GM19328 (cell line): ENCODE measurements around the gene TRIM15.
"Not testable (repeated sequence)": the region's sequence is repeated elsewhere in the genome, so short reads cannot be mapped to it uniquely, and the experiment has no call there.

ENCODE experiments used
- ATAC-seq: cut with Tn5 transposase; IDR thresholded peaks from one replicate; pipeline ENCODE4 v1.9.1; 2021; ENCODE audit warnings: mild to moderate bottlenecking, moderate library complexity; ENCODE audit not compliant: unreplicated experiment

The TRIM15 gene

GRCh38 chr6:30163090-30163917 is at the start of gene TRIM15:
Gene TRIM15, plus strand, starts transcription at chr6:30163546. Its CDS starts 139 bp downstream, at chr6:30163685.
- ATAC-seq = no peak

- no peak for ATAC-seq
Observed at GRCh38 chr6:30113841-30114240, 49.5 kb upstream of the TRIM15 start.

GRCh38 chr6:30116724-30117123 is 46.6 kb upstream of the TRIM15 start:
- no peak for ATAC-seq

- ATAC-seq = not testable (repeated sequence)
Observed at GRCh38 chr6:30118691-30119090, 44.7 kb upstream of the TRIM15 start.

GRCh38 chr6:30121446-30122366 is 41.6 kb upstream of the TRIM15 start:
- ATAC-seq = no peak

- no peak for ATAC-seq
Observed at GRCh38 chr6:30122515-30122914, 40.8 kb upstream of the TRIM15 start.

- no peak for ATAC-seq
Observed at GRCh38 chr6:30127238-30128093, 35.9 kb upstream of the TRIM15 start.

- ATAC-seq = no peak
Observed at GRCh38 chr6:30129265-30130178, 33.8 kb upstream of the TRIM15 start.

- ATAC-seq = no peak
Observed at GRCh38 chr6:30130179-30130679, 33.1 kb upstream of the TRIM15 start.

- no peak for ATAC-seq
Observed at GRCh38 chr6:30130887-30131862, 32.2 kb upstream of the TRIM15 start.

- ATAC-seq = no peak
Observed at GRCh38 chr6:30131947-30132497, 31.3 kb upstream of the TRIM15 start.

- ATAC-seq = no peak
Observed at GRCh38 chr6:30135147-30135546, 28.2 kb upstream of the TRIM15 start.

- ATAC-seq = no peak
Observed at GRCh38 chr6:30135757-30136156, 27.6 kb upstream of the TRIM15 start, which contains the start of gene TRIM40. Gene TRIM40, plus strand, starts transcription at chr6:30136140. Its CDS starts 897 bp downstream, at chr6:30137037.

GRCh38 chr6:30136570-30137286 is 26.6 kb upstream of the TRIM15 start:
- no peak for ATAC-seq

GRCh38 chr6:30140240-30140639 is 23.1 kb upstream of the TRIM15 start:
- not testable (repeated sequence) for ATAC-seq

GRCh38 chr6:30142665-30143064 is 20.7 kb upstream of the TRIM15 start:
- no peak for ATAC-seq

GRCh38 chr6:30143780-30144179 is 19.6 kb upstream of the TRIM15 start:
- no peak for ATAC-seq
